HG02870 (cell line): ENCODE results near the gene TMEM170B.

ENCODE experiments used
- ATAC-seq: cut with Tn5 transposase; IDR thresholded peaks from one replicate; pipeline ENCODE4 v1.9.1; 2021; ENCODE audit warnings: mild to moderate bottlenecking, moderate library complexity; ENCODE audit not compliant: unreplicated experiment

TMEM170B gene

DNA sequence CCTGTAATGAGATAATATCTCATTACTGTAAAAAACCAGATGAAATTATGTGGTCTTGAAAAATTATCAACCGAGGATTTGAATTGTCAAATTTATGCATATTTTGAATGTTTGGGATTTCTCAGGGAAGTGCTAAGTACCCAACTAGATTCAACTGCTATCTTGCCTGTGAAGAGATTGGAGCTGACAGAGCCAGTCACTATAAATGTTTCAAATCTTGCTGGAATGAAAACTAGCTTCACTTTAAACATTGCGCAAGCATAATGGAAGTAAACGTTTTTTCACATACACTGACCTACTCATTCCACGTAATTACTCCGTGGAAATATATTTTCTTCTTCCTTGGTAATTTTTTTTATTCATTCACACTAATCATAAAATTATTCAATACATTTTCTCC lies 46.7 kb downstream of the TMEM170B start:
- ATAC-seq: no peak

DNA sequence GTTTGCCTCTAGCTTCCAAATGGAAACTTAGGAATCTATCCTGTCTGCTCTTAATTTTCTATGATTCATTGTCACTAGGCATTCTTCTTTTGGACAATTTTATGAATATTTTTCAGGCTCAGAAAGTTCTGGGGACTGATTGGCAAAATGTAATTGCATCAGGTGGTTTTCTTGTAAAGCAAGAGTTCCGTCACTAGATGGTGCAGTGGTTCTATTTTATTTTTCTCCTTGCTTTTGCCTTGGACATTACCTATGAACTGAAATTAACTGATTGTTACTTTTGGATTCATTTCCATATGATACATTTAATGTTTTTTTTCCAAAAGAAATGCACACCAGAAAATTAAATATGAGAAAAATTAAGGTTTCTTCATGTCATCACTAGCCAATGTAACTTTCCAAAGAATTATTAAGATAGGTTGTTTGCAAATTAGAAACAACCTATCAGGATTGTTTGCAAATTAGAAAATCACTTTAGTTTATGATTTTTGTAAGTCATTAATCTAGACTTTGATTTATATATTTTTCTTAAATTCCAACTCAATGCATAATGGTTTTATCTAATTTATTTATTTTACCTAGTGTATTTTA lies 48.0 kb downstream of the TMEM170B start:
- ATAC-seq: no peak

DNA sequence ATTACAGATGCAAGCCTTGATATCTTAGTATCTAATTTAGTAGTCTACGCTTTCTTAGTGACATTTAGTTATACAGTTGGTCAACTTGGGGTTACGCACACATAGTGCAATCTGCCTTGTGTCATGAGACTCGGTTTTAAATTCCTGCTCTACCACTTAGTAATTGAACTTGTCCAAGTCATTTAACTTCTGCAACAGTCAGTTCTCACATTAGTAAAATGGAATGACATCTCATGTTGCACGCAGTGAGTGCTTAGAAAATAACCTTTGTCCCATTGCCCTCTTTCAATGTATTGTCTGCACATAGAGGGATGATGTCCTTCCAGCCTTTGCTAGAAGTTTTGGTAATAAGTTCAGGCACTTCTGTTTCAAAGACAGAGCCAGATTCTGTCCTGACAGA lies 48.6 kb downstream of the TMEM170B start:
- no peak for ATAC-seq

DNA sequence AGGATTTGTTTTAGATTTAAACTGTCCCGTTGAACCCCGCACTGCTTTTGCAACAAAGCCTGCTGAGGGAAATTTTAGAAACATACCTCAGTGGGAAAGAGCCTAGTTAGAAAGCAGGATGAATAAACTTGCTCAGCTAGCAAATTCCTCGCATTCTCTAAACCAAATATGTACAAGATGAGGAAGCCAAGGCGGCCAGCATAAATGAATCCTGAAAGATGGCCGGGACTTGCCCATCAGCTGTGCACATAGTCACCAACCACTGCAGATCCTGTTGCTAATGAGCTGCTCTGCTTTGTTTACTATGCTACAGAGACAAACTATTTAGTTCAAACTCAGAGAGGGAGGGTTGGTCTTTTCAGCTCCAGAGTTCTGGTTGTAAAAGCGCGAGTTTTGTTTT lies 49.0 kb downstream of the TMEM170B start:
- no peak for ATAC-seq

DNA sequence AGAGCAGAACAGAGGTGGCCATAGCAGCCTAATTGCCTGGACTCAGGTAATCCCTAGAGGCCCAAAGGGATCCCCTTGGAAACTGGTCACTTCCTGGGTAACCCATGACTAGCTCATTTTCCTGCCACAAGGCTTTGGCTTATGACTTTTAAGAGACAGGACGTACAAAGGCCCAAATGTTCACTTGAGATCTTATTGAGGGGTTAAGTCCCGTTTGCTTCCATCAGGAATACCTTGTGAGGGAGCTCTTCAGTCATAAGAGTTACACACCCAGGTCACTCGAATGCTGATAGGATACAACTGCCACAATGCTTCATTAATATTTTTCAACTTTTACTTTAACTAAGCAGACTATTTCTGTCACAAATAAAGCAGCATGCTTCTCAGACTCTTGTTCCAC lies 51.7 kb downstream of the TMEM170B start:
- no peak for ATAC-seq

GRCh38 chr6:11592294-11592906 lies 54.9 kb downstream of the TMEM170B start:
- no peak for ATAC-seq

DNA sequence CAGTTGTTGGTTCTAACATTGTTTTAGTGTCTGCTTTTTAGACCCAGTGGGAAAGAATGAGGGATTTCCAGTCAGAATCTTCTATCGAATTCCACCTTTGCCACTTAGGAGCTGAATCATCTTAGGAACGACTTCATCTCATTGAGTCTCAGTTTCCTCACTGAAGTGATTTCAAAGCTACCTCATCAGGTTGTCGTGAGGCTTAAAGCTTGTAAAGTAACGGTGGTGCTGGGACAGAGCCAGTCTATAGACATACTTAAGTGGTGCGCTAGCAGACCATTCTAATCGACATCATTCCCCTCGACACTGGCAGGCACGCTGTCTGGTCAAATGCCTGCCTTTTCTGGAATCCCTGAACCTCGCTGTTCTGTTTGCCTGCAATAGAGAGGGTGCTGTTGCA lies 55.5 kb downstream of the TMEM170B start:
- ATAC-seq: no peak

DNA sequence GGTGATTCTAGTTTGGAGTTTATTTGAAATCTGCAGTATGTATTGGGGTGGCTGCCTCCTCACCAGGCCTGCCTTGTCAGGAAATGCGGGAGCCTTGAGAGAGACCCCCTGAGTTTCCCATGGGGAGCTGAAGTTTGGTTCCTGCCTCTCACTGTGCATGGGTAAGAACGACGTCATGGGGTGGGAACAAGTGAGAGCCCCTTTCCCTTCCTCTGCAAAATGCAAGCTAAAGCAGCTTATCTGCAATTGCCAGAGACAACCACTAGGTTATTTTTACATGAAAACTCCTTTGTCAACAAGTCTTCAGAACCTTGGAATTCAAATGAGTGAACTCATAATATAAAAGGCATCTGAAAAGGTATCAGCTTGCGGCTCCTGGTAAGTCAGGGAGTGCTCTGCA lies 58.4 kb downstream of the TMEM170B start:
- no peak for ATAC-seq

DNA sequence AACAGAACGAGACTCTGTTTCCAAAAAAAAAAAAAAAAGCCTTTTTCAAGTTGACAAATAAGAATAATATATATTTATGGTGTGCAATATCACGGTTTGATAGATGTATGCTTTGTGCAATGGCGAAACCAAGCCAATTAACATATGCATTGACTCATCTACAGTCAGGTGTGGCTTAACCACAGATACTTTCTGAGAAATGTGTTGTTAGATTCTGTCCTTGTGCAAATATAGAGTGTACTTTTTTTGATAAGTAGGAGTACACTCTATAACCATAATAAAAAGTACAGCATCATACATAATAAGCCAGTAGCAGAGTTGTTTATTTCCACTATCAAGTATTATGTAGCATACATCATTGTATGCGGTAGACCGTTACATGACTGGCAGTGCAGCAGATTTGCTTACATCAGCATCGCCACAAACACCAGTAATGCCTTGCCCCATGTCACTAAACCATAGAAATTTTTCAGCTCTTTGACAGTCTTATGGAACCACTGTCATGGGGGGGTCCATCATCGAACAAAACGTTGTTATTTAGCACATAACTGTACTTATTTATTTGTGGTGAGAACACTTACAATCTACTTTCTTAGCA lies 59.2 kb downstream of the TMEM170B start:
- ATAC-seq: no peak

- no peak for ATAC-seq
These were observed 61.1 kb downstream of the TMEM170B start for GRCh38 chr6:11598687-11599086.

- no peak for ATAC-seq
These were observed 62.7 kb downstream of the TMEM170B start for GRCh38 chr6:11600251-11600650.

GRCh38 chr6:11601776-11602605 lies 64.4 kb downstream of the TMEM170B start:
- ATAC-seq: no peak

DNA sequence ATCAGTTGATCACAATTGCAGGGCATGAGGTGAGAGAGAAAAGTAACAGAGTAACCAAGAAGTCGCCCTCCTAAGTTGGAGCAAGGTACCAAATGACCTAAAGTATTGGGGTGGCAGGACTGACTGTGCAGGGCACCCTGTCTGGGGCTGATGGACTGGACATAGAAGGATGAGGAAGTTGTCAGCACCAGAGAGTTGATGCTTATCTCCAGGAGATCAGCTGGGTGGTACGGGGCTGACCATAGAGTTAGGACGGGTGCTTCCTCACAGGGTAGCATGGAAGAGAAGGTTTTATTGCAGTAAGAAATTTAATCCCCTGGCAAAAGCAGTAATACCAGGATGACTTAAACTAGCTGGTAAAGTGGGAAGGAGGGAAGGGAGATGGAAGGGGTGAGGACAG lies 66.7 kb downstream of the TMEM170B start:
- ATAC-seq: no peak

GRCh38 chr6:11604836-11605506 lies 67.4 kb downstream of the TMEM170B start:
- ATAC-seq: no peak

GRCh38 chr6:11605507-11605905 lies 68.0 kb downstream of the TMEM170B start:
- no peak for ATAC-seq

DNA sequence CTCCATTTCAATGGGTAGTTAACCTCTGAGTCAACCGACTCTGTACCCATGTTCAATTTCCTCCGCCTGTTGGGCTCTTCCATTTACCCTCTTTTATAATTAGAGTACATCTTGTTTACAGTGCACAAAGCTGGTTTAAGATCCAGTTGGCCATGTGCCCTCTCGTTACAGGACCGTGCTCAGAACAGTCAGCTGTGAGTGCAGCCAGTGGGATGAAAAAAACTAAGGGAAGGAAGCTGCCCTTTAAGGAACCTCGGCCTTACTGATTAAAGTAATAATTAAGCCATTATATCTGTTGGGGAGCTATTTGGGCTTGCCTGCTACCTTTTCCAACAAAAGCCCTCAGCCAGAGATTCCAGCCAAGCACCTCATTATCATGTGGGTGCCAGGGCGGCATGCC lies 68.8 kb downstream of the TMEM170B start:
- ATAC-seq: no peak

DNA sequence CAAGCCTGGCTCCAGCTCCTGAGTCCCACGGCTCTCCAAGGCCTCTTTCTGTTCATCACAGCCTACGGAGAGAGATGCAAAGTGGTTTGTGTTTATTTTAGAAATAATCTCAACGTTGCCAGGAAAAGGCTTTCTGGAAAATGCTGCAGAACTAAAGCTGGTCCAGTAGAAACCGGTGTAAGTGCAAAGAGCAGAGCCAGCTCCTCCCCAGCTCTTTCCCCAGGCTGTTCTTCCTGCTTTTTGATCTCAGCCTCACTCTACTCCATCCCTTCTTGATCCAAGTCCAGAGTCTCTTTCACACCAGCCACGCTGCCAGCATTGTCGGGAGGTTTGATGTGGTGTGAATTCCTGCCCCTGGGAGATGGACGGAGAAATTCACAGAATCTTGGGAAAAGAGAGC lies 69.8 kb downstream of the TMEM170B start:
- ATAC-seq: no peak

DNA sequence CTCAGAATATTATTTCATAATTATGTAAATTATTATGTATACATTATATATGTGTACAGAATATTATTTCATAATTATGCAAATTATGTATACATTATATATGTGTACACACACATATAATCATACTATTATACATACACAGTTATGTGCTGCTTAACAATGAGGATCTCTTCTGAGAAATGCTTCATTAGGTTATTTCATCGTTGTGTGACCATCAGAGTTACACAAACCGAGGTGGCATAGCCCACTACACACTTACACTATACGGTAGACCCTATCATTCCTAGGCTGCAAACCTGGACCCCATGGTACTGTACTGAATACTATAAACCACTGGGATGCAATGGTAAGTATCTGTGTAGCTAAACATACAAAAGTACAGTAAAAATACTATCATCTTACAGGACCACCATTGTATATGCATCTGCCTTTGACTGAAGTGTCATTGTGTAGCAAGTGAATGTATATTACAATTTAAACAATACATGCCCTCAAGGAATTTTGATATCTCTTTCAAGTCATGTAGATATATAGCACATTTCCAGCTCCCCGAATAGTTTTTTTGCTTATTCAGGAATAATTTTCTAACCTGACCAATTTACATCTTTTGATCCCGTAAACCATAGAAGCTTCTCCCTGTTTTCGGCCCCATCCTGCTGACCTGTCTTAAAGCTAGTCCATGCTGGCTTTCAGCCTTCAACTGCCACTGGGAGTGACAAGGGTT lies 71.2 kb downstream of the TMEM170B start:
- ATAC-seq: no peak

DNA sequence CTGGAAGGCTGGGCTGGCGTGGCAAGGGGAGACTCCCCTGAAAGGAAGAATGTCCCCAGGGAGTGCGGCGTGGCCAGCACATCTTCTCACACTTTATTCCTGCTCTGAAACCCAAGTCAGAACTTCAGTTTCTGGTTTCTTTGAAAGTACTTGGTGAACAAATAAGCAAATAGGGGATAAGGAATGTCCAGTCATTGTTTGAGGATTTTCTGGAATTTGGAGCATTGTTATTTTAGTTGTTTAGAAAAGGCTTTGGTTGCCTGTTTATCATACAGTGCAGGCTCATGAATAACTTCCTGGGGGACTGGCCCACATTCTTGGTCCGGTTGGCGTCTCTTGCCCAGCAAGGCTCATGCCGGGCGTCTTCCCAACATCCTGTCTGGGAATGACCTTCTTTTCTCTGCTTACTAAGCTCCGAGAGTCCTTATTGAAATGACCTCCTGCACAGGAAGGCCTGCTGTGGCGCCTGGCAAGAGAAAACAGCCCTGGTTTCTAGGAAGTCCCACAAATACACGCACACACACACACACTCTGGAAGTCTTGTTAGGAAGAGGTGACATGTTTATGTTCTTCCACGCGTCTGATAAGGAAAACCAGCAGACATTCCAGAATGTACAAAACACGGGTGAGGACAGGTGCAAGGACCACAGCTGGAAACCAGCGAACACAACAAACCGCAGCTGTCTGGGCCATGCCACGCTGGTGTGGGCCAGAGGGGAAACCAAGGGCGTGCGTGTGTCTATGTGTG lies 71.9 kb downstream of the TMEM170B start:
- no peak for ATAC-seq

- no peak for ATAC-seq
These were observed 75.8 kb downstream of the TMEM170B start for GRCh38 chr6:11613336-11613735.
